Activated T-cell treated with anti-CD3 and anti-CD28 coated beads, Interleukin-2, amount 50 U/mL, for 48 hours (primary cell): ENCODE results near the gene LZTR1.
"Not testable (repeated sequence)": the region's sequence is repeated elsewhere in the genome, so short reads cannot be mapped to it uniquely, and the experiment has no call there.

ENCODE experiments used
- DNase-seq, 2 experiments: peaks; one replicate each; pipeline ENCODE4 v3.0.0-alpha.2; 2020

The LZTR1 gene

GRCh38 chr22:20998411-20999336, 16.6 kb downstream of the LZTR1 start:
- DNase-seq = peak in 1 of 2 experiments; percentile 26

GRCh38 chr22:20999350-21000206, 17.5 kb downstream of the LZTR1 start:
- no peak for DNase-seq

GRCh38 chr22:21000207-21000986, 18.3 kb downstream of the LZTR1 start:
- peak in 1 of 2 experiments; percentile 40 for DNase-seq

- peak; percentile 31 to 46 for DNase-seq
Observed at GRCh38 chr22:21000987-21001600, 19.0 kb downstream of the LZTR1 start.

- peak; percentile 97 to 98 for DNase-seq
Observed at GRCh38 chr22:21001601-21002325, 19.7 kb downstream of the LZTR1 start, which contains the start of gene THAP7. Gene THAP7, minus strand, starts transcription at chr22:21002118. Its CDS starts 207 bp downstream, at chr22:21001911.

GRCh38 chr22:21003782-21004181, 21.7 kb downstream of the LZTR1 start:
- DNase-seq = no peak

- not testable (repeated sequence) for DNase-seq
Observed at GRCh38 chr22:21009208-21009607, 27.1 kb downstream of the LZTR1 start.

- peak in 1 of 2 experiments; percentile 32 for DNase-seq
Observed at GRCh38 chr22:21009638-21010425, 27.7 kb downstream of the LZTR1 start.

GRCh38 chr22:21010426-21011113, 28.5 kb downstream of the LZTR1 start:
- no peak for DNase-seq

- no peak for DNase-seq
Observed at GRCh38 chr22:21012446-21013407, 30.6 kb downstream of the LZTR1 start.

- no peak for DNase-seq
Observed at GRCh38 chr22:21013657-21014201, 31.6 kb downstream of the LZTR1 start.

GRCh38 chr22:21014202-21014725, 32.2 kb downstream of the LZTR1 start:
- peak; percentile 91 to 93 for DNase-seq

GRCh38 chr22:21014726-21015465, 32.8 kb downstream of the LZTR1 start, which contains the start of gene P2RX6:
Gene P2RX6, plus strand, starts transcription at chr22:21015165. Its CDS starts 10 bp downstream, at chr22:21015175.
- peak in 1 of 2 experiments; percentile 25 for DNase-seq

- DNase-seq = no peak
Observed at GRCh38 chr22:21015466-21016006, 33.4 kb downstream of the LZTR1 start.

GRCh38 chr22:21016644-21017420, 34.7 kb downstream of the LZTR1 start:
- no peak for DNase-seq

- no peak for DNase-seq
Observed at GRCh38 chr22:21018314-21018713, 36.2 kb downstream of the LZTR1 start.
